GM12891 (cell line): ENCODE data around the gene PTGES3.

Experiments
- POLR2A ChIP-seq: IDR thresholded peaks from 2 replicates; pipeline ENCODE4 v1.6.1; 2011; ENCODE audit warnings: low read depth, low read length, control low read depth
- TAF1 ChIP-seq: IDR thresholded peaks from 2 replicates; pipeline ENCODE4 v1.6.1; 2011; ENCODE audit warnings: low read depth, low read length, control low read depth

GRCh38 chr12:56668197-56668457 lies 20.0 kb downstream of the PTGES3 start:
- TF ChIP-seq POLR2A (no peak), TAF1 (no peak)
